Epidermal melanocyte (primary cell): ENCODE data around the gene WRNIP1.

Source experiments
- DNase-seq: peaks from one replicate; pipeline ENCODE4 v3.0.0; 2011; ENCODE audit warnings: low spot score; ENCODE audit not compliant: insufficient read length

WRNIP1 gene

GRCh38 chr6:2834262-2834661 is 69.1 kb downstream of the WRNIP1 start:
- DNase-seq, result no peak
